Activated naive CD8-positive, alpha-beta T cell treated with anti-CD3 and anti-CD28 coated beads, Interleukin-2, amount 10 ng/mL, durations not matched to agents 7 days and 5 days (primary cell): Measurements from ENCODE around the gene VPS45. TPM values are rescaled to one million over a fixed set of nuclear protein-coding genes. Genes with fewer than 3 reads are reported as not detected.
A peak's percentile ranks its signal among the peaks of the same experiment; 100 is the strongest.

Experiments
- ATAC-seq: fragments of 150-1000 bp; cut with Tn5 transposase; one replicate; pipeline ENCODE4 v1.10.0; 2021; ENCODE audit warnings: low read depth, moderate library complexity
- POLR2A ChIA-PET: fragments of 350-600 bp; sonication (Branson Sonifier 250); formaldehyde crosslinking; loops from one replicate; lab custom pipeline; 2021; ENCODE audit warnings: antibody characterized with exemption; lab: Charles Lee
- DNase-seq: peaks from one replicate; pipeline ENCODE4 v3.0.0; 2021
- H3K27ac Mint-ChIP-seq: one replicate; pipeline ENCODE4 v1.8.0; 2022; ENCODE audit warnings: mild to moderate bottlenecking, mixed read lengths
- H3K27me3 Mint-ChIP-seq: one replicate; pipeline ENCODE4 v1.8.0; 2022; ENCODE audit warnings: mild to moderate bottlenecking, moderate library complexity, mixed read lengths
- H3K36me3 Mint-ChIP-seq: one replicate; pipeline ENCODE4 v1.8.0; 2021; ENCODE audit warnings: mild to moderate bottlenecking, mixed read lengths
- H3K4me1 Mint-ChIP-seq: one replicate; pipeline ENCODE4 v1.8.0; 2021; ENCODE audit warnings: mixed read lengths
- H3K4me3 Mint-ChIP-seq: one replicate; pipeline ENCODE4 v1.8.0; 2022; ENCODE audit warnings: mild to moderate bottlenecking, moderate library complexity, mixed read lengths
- H3K9me3 Mint-ChIP-seq: one replicate; pipeline ENCODE4 v1.8.0; 2021; ENCODE audit warnings: mixed read lengths
- total RNA-seq, 2 experiments: library from RNA; stranded (reverse); gene quantifications; one replicate each; pipeline ENCODE4 v1.2.3, GENCODE V29; 2021

The VPS45 gene
- total RNA-seq, 2 experiments from 2014 or later: 41.1 to 42.6 TPM

- POLR2A ChIA-PET: interaction anchor here (1.0 to 1.6 kb wide), 3 partner anchors 9 to 31 kb away, joined by 3 to 4 read pairs (median 4); no protein-coding TSS in a partner anchor
- Mint-ChIP-seq H3K4me3 (no peak overlapping the region), H3K36me3 (peaks cover 77% of the 10 kb centered on the region), H3K27ac (peak overlapping the region; percentile 35), H3K27me3 (no peaks in the 10 kb centered on the region), H3K9me3 (no peaks in the 10 kb centered on the region), H3K4me1 (peaks cover 72% of the 10 kb centered on the region)
- DNase-seq (no peak), ATAC-seq (no peak)
Observed at GRCh38 chr1:150155413-150156071, 88.0 kb downstream of the VPS45 start.

- Mint-ChIP-seq H3K27me3 (no peaks in the 10 kb centered on the region), H3K9me3 (no peaks in the 10 kb centered on the region), H3K27ac (no peak overlapping the region), H3K4me3 (no peak overlapping the region), H3K36me3 (peaks cover 69% of the 10 kb centered on the region), H3K4me1 (peaks cover 75% of the 10 kb centered on the region)
- no peak for DNase-seq
- no peak for ATAC-seq
- POLR2A ChIA-PET: interaction anchor here (0.6 to 1.2 kb wide), 4 partner anchors 10 to 270 kb away, joined by 3 read pairs; a partner anchor contains a TSS
Observed at GRCh38 chr1:150156868-150157603, 89.5 kb downstream of the VPS45 start.

DNA sequence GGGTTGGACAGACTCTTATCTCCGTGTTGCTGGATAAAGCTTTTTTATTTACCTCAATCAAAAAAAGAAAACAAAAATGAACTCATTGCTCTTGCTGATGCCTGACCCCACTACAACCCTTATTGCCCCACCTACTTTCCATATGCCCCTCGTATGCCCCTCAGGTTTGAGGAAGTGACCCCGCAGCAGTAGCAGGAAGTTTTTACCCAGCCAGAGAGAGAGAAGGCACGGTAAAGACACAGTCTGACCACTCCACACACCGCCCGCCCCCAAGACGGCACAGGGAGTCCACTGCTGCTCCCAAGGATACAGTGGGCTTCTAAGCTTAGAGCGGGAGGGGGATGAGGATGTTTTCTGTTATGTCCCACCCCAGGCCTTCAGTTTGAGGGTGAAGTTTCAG is 92.0 kb downstream of the VPS45 start:
- DNase-seq (no peak), ATAC-seq (no peak)
- no peaks in the 10 kb centered on the region for H3K9me3 Mint-ChIP-seq
- peak overlapping the region; percentile 59 for H3K4me3 Mint-ChIP-seq
- peaks cover 50% of the 10 kb centered on the region for H3K36me3 Mint-ChIP-seq
- peak overlapping the region; percentile 76 for H3K27ac Mint-ChIP-seq
- peaks cover 75% of the 10 kb centered on the region for H3K4me1 Mint-ChIP-seq
- POLR2A ChIA-PET: interaction anchor here (0.5 to 4.8 kb wide), 6 partner anchors 8 to 92 kb away, joined by 3 to 54 read pairs (median 5); partner anchors contain the start of genes PLEKHO1 and VPS45
- H3K27me3 Mint-ChIP-seq: no peaks in the 10 kb centered on the region

GRCh38 chr1:150160964-150161621 is 93.5 kb downstream of the VPS45 start:
- ATAC-seq: peak; percentile 5
- H3K36me3 Mint-ChIP-seq: peaks cover 37% of the 10 kb centered on the region
- DNase-seq: no peak
- H3K4me1 Mint-ChIP-seq: peaks cover 75% of the 10 kb centered on the region
- H3K9me3 Mint-ChIP-seq: no peaks in the 10 kb centered on the region
- H3K4me3 Mint-ChIP-seq: peak overlapping the region; percentile 22
- POLR2A ChIA-PET: interaction anchor here (0.6 to 4.8 kb wide), 16 partner anchors 10 to 277 kb away, joined by 3 to 54 read pairs (median 3); partner anchors contain the start of genes OTUD7B, PLEKHO1 and VPS45
- H3K27me3 Mint-ChIP-seq: no peaks in the 10 kb centered on the region
- peak overlapping the region; percentile 53 for H3K27ac Mint-ChIP-seq

DNA sequence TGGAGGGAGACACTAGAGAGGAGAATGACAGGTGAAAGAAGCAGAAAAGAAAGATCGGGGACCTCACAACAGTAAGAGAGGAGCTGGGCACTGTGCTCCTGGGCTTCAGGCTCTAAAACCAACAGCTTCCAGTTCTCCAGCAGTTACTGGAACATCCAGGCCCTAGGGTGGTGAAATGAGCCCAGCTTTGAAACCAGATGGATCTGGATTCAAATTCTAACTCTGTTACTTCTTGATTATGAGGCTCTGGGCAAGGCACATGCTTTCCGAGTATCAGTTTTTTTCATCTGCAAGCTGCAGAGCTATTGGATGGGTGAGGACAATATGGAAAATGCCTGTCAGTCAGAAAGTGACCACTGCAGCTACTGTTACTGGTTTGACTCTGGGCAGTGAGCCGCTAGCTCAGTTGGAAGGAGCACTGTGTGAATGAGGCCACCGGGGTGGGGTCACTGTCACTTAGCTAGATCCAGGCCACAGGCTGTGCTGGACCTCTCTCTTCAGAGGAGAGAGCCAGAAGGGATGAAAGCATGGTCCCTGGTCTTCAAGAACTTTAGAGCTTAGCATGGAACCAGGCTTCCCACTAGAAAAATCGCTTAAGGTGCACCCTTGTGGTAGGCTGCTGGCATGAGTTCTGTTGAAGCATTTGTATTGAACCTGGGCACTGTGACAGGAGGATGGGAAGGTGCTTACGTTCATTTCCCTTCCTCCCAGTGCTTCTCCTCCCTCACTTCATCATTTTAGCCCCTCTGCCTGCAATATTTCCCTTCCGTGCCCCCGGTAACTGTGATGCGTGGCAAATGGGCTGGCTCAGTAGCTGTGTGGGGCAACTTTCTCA is 94.4 kb downstream of the VPS45 start:
- H3K4me1 Mint-ChIP-seq: peaks cover 73% of the 10 kb centered on the region
- H3K9me3 Mint-ChIP-seq: no peaks in the 10 kb centered on the region
- ATAC-seq (no peak), DNase-seq (no peak)
- H3K36me3 Mint-ChIP-seq: peaks cover 29% of the 10 kb centered on the region
- H3K27ac Mint-ChIP-seq: peak overlapping the region; percentile 53
- POLR2A ChIA-PET: interaction anchor here (0.6 to 4.8 kb wide), 12 partner anchors 11 to 909 kb away, joined by 3 to 54 read pairs (median 4); partner anchors contain the start of genes PLEKHO1 and VPS45
- peak overlapping the region; percentile 49 for H3K4me3 Mint-ChIP-seq
- H3K27me3 Mint-ChIP-seq: no peaks in the 10 kb centered on the region

DNA sequence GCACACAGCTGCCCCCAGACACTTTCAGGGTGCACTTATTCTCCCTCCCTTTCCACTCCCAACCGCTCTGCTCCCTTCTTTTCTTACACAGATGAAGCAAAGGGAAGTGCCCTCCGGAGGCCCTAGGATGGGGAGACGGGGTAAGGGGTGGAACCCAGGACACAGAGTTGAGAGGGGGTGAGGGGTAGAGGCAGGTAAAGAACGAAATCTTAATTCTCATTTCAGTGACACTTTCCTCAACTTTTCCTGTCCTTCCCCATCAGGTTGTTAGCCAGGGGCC is 94.9 kb downstream of the VPS45 start:
- no peaks in the 10 kb centered on the region for H3K9me3 Mint-ChIP-seq
- H3K4me3 Mint-ChIP-seq: peak overlapping the region; percentile 49
- ATAC-seq: no peak
- H3K27ac Mint-ChIP-seq: peak overlapping the region; percentile 53
- H3K36me3 Mint-ChIP-seq: peaks cover 25% of the 10 kb centered on the region
- H3K27me3 Mint-ChIP-seq: no peaks in the 10 kb centered on the region
- DNase-seq: no peak
- H3K4me1 Mint-ChIP-seq: peaks cover 69% of the 10 kb centered on the region
- POLR2A ChIA-PET: interaction anchor here (0.6 to 4.8 kb wide), 10 partner anchors 11 to 908 kb away, joined by 3 to 54 read pairs (median 4); partner anchors contain the start of genes PLEKHO1 and VPS45

DNA sequence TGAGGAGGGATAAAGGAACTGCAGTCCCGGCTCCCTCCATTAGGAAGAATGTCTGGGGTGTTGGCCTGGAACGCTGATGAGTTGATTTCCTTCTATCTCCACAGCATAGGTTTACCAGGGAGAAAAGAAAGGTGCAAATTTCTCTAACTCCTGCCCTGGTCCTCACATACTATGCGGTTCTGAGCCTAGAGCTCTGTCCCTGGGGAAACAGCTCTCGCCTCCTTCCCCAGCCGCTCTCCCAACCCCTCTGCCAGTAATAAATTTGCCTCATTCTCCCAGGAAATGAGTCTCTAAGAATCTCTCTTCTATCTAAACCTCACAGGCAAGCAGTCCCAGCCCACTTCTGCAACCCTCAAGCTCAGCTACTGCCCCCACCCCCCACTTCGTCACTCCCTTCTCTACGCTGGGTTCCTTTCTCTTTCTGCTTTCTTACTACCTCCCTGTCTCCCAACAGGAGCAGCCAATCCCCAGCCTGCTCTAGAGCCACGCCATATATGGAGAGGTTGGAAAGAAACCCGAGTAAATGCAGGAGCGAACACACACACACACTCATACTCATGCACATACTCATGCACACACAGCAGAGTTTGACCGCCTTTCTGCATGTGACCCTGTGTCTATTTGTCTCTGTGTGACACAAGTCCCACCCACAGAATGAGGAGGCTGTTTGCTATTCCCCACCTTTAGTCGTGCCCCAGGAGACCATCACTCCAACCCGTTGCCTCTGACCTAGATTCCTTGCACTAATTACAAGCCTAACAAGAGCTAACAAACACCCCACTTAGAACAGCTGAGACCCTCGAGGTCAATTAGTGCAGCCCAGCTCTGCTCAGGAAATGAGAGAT is 95.5 kb downstream of the VPS45 start:
- Mint-ChIP-seq H3K9me3 (no peaks in the 10 kb centered on the region), H3K4me3 (peak overlapping the region; percentile 49), H3K27me3 (no peaks in the 10 kb centered on the region), H3K36me3 (peaks cover 20% of the 10 kb centered on the region), H3K27ac (peak overlapping the region; percentile 53), H3K4me1 (peaks cover 64% of the 10 kb centered on the region)
- DNase-seq (no peak), ATAC-seq (peak; percentile 48)
- POLR2A ChIA-PET: interaction anchor here (1.0 to 4.8 kb wide), 7 partner anchors 12 to 277 kb away, joined by 3 to 54 read pairs (median 5); partner anchors contain the start of genes PLEKHO1 and VPS45

GRCh38 chr1:150164224-150164623 is 96.6 kb downstream of the VPS45 start:
- DNase-seq (no peak), ATAC-seq (no peak)
- peaks cover 62% of the 10 kb centered on the region for H3K4me1 Mint-ChIP-seq
- no peaks in the 10 kb centered on the region for H3K9me3 Mint-ChIP-seq
- no peak overlapping the region for H3K4me3 Mint-ChIP-seq
- peaks cover 11% of the 10 kb centered on the region for H3K36me3 Mint-ChIP-seq
- no peaks in the 10 kb centered on the region for H3K27me3 Mint-ChIP-seq
- peak overlapping the region; percentile 3 for H3K27ac Mint-ChIP-seq
- POLR2A ChIA-PET: interaction anchor here (0.5 to 3.3 kb wide), 3 partner anchors 8 to 90 kb away, joined by 3 to 20 read pairs (median 5); no protein-coding TSS in a partner anchor

DNA sequence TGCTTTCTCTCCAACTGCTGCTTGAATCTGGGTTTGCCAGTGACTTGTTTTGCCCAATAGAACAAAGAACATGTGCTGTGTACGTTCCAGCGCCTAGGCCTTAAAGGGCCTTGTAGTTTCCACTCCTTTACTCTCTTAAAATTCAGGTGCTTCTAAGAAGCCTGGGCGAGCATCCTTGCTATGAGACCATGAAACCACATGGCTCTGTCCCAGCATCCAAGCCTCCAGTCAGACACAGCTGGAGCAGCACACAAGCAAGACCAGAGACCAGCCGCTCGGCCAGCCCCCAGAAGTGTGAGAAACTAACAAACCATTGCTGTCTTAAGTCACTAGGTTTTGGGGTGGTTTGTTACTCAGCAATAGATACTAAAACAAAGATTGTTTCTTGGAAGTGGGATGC is 97.2 kb downstream of the VPS45 start:
- no peak overlapping the region for H3K4me3 Mint-ChIP-seq
- DNase-seq: no peak
- H3K9me3 Mint-ChIP-seq: no peaks in the 10 kb centered on the region
- ATAC-seq: no peak
- peaks cover 7% of the 10 kb centered on the region for H3K36me3 Mint-ChIP-seq
- no peaks in the 10 kb centered on the region for H3K27me3 Mint-ChIP-seq
- peak overlapping the region; percentile 49 for H3K27ac Mint-ChIP-seq
- H3K4me1 Mint-ChIP-seq: peaks cover 58% of the 10 kb centered on the region
- POLR2A ChIA-PET: interaction anchor here (1.6 to 3.3 kb wide), 4 partner anchors 12 to 277 kb away, joined by 4 to 20 read pairs (median 4); a partner anchor contains a TSS

GRCh38 chr1:150165622-150166612 is 98.3 kb downstream of the VPS45 start:
- peaks cover 3% of the 10 kb centered on the region for H3K27me3 Mint-ChIP-seq
- H3K4me1 Mint-ChIP-seq: peaks cover 51% of the 10 kb centered on the region
- DNase-seq (peak; percentile 57), ATAC-seq (peak; percentile 14)
- H3K27ac Mint-ChIP-seq: no peak overlapping the region
- H3K9me3 Mint-ChIP-seq: no peaks in the 10 kb centered on the region
- POLR2A ChIA-PET: interaction anchor here (1.2 to 3.3 kb wide), 6 partner anchors 10 to 278 kb away, joined by 4 to 20 read pairs (median 4); partner anchors contain the start of genes PLEKHO1 and VPS45
- peaks cover 2% of the 10 kb centered on the region for H3K36me3 Mint-ChIP-seq
- no peak overlapping the region for H3K4me3 Mint-ChIP-seq
